ENCODE results near the gene CELA2A.

DNA sequence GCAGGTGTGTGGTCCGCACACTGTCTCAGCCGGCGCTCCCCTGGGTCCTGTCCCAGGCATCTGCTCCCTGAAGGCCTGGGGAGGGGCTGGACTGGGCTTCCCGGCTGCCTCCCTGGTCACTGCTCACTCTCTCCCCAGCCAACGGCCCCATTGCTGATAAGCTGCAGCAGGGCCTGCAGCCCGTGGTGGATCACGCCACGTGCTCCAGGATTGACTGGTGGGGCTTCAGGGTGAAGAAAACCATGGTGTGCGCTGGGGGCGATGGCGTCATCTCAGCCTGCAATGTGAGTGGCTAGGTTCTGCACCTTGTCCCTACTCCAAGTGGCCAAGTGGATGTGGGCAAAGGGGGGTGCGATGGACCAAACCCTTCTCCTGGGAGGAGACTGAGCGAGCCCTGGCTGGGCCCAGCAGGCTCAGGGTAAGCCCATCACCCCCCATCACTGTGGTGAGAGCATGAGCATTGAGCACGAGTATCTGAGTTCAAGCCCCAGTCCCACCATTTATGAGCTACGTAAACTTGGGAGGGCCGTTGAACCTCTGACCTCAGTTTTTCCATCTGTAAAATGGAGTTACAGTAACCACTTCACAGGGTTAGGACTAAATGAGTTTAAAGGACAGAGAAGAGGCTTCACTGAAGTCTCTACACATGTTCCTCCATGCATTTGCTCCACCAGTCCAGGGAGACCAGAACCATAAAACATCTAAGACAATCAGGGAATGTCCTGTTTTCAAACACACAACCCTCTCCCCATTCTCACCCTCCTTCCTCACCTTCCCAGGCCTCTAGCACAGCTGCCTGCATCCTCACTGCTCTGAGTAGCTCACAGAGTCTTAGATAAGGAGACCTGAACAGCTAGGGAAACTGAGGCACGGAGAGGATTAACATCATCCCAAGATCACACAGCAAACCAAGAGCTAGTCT, 11.8 kb upstream of the CELA2A start:
- TF ChIP-seq, protein P1, sequence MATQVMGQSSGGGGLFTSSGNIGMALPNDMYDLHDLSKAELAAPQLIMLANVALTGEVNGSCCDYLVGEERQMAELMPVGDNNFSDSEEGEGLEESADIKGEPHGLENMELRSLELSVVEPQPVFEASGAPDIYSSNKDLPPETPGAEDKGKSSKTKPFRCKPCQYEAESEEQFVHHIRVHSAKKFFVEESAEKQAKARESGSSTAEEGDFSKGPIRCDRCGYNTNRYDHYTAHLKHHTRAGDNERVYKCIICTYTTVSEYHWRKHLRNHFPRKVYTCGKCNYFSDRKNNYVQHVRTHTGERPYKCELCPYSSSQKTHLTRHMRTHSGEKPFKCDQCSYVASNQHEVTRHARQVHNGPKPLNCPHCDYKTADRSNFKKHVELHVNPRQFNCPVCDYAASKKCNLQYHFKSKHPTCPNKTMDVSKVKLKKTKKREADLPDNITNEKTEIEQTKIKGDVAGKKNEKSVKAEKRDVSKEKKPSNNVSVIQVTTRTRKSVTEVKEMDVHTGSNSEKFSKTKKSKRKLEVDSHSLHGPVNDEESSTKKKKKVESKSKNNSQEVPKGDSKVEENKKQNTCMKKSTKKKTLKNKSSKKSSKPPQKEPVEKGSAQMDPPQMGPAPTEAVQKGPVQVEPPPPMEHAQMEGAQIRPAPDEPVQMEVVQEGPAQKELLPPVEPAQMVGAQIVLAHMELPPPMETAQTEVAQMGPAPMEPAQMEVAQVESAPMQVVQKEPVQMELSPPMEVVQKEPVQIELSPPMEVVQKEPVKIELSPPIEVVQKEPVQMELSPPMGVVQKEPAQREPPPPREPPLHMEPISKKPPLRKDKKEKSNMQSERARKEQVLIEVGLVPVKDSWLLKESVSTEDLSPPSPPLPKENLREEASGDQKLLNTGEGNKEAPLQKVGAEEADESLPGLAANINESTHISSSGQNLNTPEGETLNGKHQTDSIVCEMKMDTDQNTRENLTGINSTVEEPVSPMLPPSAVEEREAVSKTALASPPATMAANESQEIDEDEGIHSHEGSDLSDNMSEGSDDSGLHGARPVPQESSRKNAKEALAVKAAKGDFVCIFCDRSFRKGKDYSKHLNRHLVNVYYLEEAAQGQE (IDR thresholded peaks at IDR 0.05; ENCODE audit: insufficient read depth in 1 of 2, low read depth in 2 of 2, low read length in 1 of 2): no peak
- TF ChIP-seq CTCF (IDR thresholded peaks at IDR 0.05): no peak
- TF ChIP-seq SIN3A (IDR thresholded peaks at IDR 0.05; ENCODE audit: borderline replicate concordance, insufficient read depth, low read depth, low read length): no peak
